22Rv1 (cell line): ENCODE measurements around the gene GPC6.

Experiments
- CTCF ChIP-seq: fragments of 450-650 bp; IDR thresholded peaks from 2 replicates; pipeline ENCODE4 v1.5.1; 2017; ENCODE audit warnings: mild to moderate bottlenecking
- ZFX ChIP-seq: fragments of 450-650 bp; IDR thresholded peaks from 2 replicates; pipeline ENCODE4 v1.6.1; 2017; ENCODE audit warnings: antibody characterized with exemption, borderline replicate concordance

- TF ChIP-seq CTCF, result no peak
- no peak for TF ChIP-seq ZFX
These were observed 887.6 kb downstream of the GPC6 start for GRCh38 chr13:94114166-94114565.
